NCI-H2171 treated with DMSO at 0.1 percent for 48 hours (cell line): ENCODE results near the gene PGD.
"Not testable (repeated sequence)": the region's sequence is repeated elsewhere in the genome, so short reads cannot be mapped to it uniquely, and the experiment has no call there.

Source experiments
- DNase-seq: peaks from one replicate; lab custom pipeline; 2025; lab: John Stamatoyannopoulos, UW

Gene PGD

GRCh38 chr1:10398734-10399443, at the start of gene PGD:
Gene PGD (plus strand): TSS chr1:10399064. CDS start chr1:10399118, 54 bp downstream.
- peak; percentile 95 for DNase-seq

GRCh38 chr1:10353282-10353681, 45.6 kb upstream of the PGD start:
- DNase-seq = no peak

DNA sequence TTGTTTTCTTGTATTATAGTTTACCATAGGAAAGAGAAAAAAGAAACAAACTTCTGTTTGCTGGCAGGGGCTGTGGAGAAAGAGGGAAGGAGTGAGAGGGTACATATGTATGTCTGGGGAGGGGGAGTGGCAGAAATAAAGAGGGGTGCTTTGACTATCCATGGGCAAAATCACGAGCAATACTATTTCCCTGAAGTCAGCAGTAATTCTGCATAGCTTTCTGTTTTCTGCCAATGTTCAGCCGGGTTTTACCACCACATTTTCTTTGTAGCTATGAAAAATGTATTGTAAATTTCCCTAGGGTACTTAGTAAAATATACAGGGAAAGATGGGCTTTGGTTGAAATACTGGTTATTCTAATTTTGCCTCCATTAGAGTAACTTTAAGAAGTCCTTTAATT, 45.2 kb upstream of the PGD start:
- no peak for DNase-seq

- no peak for DNase-seq
Measured at GRCh38 chr1:10360045-10360444, 38.8 kb upstream of the PGD start.

GRCh38 chr1:10361515-10361914, 37.3 kb upstream of the PGD start:
- DNase-seq = no peak

GRCh38 chr1:10368194-10368593, 30.7 kb upstream of the PGD start:
- DNase-seq = no peak

GRCh38 chr1:10374442-10374860, 24.4 kb upstream of the PGD start:
- no peak for DNase-seq

- DNase-seq = not testable (repeated sequence)
Measured at GRCh38 chr1:10377365-10378029, 21.4 kb upstream of the PGD start.

DNA sequence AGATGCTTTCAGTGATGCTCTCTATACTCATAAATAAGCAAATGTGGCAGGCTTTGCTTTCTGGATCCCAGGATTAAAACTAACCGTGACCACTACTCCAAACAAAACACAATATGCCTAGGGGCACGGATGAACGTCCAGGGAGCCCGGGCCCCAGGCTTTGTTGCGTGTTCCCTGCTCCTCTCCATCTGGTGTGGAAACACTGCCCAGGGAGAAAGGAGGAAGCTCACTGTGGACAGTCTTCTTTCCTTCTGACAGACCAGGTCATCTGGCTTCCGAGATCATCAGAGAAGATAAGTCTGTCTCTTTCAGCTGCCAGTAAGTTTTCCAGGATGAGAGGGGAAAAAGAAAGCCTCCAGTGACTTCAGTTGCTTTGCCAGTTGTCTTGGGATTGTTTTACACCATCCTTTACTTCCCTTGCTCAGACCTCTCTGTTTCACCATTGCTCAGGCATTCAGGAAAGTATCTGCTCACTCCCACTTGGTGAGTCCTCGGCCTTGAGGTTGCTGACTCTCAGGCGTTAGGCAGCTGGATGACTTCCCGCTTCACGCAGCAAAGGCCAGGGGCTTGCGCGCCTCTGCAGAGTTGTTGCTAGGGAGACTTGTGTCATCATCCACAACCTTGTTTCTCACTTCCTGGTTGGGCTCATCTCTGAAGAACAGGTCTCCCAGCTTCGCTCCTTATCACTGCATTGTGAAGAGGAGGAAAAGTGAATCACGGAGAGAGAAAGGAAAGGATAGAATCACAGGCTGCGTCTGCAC, 20.6 kb upstream of the PGD start:
- DNase-seq = no peak

DNA sequence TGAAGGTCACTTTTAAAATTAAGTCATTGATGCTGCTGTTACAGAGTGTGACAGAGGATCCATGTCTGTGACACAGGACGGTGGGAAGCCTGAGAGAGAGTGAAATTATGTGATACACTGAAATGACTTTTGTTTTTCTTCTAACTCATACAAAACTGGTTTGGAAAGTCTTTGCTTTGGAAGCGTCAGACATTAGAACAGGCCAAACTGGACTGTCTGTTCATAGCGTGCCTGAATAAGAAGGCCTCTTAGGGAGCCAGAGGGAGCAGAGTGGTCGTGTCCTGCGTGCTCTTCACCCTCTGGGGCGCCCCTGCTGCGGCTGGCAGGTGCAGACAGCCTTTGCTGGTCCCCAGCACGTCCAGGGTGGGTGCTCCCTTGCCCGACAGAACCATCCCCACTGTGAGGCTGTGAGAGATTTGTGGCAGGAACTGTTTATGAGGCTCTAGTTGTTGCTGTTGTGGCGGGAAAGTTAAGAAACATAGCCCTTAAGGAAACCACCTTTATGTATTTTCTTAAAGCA, 19.7 kb upstream of the PGD start:
- DNase-seq = no peak

DNA sequence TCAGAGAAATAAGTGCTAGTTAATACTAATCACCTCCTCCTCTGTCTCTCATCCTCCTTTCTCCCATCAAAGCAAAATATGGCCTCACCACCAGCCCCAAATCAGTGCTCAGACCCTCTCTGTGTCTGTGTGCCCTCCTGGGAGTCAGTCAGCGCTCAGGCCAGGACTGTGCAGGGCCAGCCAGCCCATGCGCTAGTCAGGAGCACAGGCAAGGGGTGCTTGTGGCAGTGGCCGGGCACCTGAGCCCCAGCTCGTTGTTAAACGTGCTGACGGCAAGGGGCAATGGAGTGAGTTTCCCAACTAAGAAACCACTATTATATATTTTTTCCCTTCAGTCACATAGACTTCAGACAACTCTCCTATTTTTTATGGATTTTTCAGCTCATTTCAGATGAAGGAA, 19.2 kb upstream of the PGD start:
- no peak for DNase-seq

DNA sequence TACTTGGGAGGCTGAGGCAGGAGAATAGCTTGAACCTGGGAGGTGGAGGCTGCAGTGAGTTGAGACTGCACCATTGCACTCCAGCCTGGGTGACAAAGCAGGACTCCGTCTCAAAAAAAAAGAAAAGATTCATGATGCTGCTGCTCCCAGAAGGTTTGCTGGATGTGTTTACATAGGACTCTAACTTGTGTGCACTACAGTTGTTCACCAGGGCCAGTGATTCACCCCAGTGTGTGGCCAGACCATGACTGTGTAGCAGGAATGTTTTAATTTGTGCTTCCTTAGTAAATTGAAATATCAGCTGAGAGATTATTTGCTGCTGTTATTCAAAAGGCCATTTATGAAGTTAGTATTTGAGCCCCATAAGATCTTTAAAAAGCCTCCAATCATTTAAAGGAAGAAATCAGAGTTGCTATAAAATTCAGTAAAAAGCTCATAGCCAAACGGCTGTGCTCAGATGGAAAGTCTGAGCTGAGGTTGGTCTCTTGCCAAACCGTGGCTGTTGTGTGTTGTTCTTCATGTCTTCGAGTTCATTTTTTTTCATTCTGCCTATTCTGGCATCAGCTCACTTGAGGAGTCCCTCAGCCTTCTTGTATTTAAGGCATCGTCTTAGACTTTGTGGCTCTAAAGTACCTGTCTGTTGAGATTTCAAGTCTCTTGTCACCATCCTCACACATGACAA, 18.1 kb upstream of the PGD start:
- no peak for DNase-seq

DNA sequence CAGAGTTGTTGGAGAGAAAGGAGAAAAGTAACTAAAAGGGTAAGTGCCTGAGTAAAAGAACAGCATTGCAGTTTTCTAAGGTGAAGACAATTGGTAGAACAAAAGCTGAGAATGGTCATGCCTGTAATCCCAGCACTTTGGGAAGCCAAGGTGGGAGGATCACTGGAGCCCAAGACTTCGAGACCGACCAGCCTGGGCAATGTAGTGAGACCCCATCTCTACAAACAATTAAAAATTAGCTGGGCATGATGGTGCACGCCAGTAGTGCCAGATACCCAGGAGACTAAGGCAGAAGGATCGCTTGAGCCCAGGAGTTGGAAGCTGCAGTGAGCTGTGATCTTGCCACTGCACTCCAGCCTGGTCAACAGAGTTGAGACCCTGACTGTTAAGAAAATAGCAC, 15.2 kb upstream of the PGD start:
- no peak for DNase-seq

DNA sequence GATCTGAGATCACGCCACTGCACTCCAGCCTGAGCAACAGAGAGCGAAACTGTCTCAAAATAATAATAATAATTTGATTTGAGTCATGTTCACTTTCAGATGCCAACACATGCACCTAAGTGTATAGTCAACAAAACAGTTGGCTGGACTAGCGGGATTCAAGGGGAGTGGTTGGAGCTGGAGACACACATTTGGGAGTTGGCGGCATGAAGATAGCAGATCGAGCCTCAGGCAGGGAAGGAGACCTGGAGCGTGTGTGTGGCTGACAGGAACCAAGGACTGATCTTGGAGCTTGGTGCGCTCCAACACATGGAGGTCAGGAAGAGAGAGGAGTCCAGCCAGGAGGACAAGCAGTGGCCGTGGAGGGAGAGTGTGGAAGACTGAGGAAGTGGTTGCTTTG, 14.6 kb upstream of the PGD start:
- DNase-seq = no peak

DNA sequence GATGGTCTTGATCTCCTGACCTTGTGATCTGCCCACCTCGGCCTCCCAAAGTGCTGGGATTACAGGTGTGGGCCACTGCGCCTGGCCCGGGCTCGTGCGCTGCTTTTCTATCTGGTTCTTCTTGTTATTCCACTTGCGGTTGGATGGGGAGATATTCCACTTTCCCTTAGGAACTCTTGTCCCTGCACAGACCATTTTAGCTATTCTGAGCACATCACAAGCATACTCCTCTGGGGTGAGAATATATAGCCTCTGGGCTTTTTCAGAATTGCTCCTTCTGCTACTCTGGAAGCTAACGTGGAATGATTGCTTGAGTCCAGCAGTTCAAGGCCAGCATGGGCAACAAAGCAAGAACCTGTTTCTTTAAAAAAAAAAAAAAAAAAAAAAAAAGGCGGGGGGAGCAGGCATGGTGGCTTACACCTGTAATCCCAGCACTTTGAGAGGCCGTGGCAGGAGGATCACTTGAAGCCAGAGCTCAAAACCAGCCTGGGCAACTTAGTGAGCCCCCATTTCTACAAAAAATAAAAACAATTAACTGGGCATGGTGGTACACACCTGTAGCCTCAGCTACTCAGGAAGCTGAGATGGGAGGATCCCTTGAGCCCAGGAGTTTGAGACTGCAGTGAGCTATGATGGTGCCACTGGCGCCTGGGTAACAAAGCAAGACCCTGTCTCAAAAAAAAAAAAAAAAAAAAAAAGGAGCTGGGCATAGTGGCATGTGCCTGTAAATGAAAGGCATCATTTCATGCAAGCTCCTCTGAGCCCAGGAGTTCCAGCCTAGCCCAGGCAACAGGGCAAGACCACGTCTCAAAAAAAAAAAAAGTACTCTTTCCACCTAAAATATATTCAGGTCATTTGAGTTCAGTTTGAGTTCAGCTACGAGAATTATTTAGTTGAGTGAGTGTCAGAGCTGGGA, 11.8 kb upstream of the PGD start:
- DNase-seq = peak; percentile 33

- DNase-seq = peak; percentile 45
Measured at GRCh38 chr1:10387677-10388386, 11.0 kb upstream of the PGD start.

GRCh38 chr1:10388387-10388715, 10.5 kb upstream of the PGD start:
- no peak for DNase-seq

GRCh38 chr1:10389271-10389973, 9.4 kb upstream of the PGD start:
- no peak for DNase-seq

- no peak for DNase-seq
Measured at GRCh38 chr1:10396870-10397269, 2.0 kb upstream of the PGD start.

- no peak for DNase-seq
Measured at GRCh38 chr1:10398278-10398733, 558 bp upstream of the PGD start.
